ENCODE results near the gene AMOT.

AMOT gene

GRCh38 chrX:112846187-112846586 is 5.6 kb upstream of the AMOT start:
- no peaks in the 10 kb centered on the region for H3K9me3 Mint-ChIP-seq
- H3K4me3 Mint-ChIP-seq, result peak overlapping the region; percentile 22
- TF ChIP-seq CTCF (IDR thresholded peaks at IDR 0.05), result no peak
- H3K36me3 Mint-ChIP-seq (ENCODE audit: low read depth), result no peaks in the 10 kb centered on the region
- H3K27me3 Mint-ChIP-seq (ENCODE audit: low read depth, poor library complexity), result no peaks in the 10 kb centered on the region
- H3K4me1 Mint-ChIP-seq, result peaks cover 96% of the 10 kb centered on the region
- DNase-seq, result peak; percentile 29
- H3K27ac Mint-ChIP-seq, result peak overlapping the region; percentile 99

- no peaks in the 10 kb centered on the region for H3K36me3 Mint-ChIP-seq (ENCODE audit: low read depth)
- TF ChIP-seq CTCF (IDR thresholded peaks at IDR 0.05), result no peak
- no peak for DNase-seq
- H3K27ac Mint-ChIP-seq, result peak overlapping the region; percentile 99
- H3K4me3 Mint-ChIP-seq, result peak overlapping the region; percentile 23
- peaks cover 5% of the 10 kb centered on the region for H3K9me3 Mint-ChIP-seq
- H3K27me3 Mint-ChIP-seq (ENCODE audit: low read depth, poor library complexity), result no peaks in the 10 kb centered on the region
- peaks cover 85% of the 10 kb centered on the region for H3K4me1 Mint-ChIP-seq
Measured at GRCh38 chrX:112844250-112844649, 3.6 kb upstream of the AMOT start.

- H3K9me3 Mint-ChIP-seq, result peaks cover 8% of the 10 kb centered on the region
- H3K27ac Mint-ChIP-seq, result peak overlapping the region; percentile 54
- H3K36me3 Mint-ChIP-seq (ENCODE audit: low read depth), result peaks cover 4% of the 10 kb centered on the region
- H3K4me3 Mint-ChIP-seq, result peak overlapping the region; percentile 91
- H3K4me1 Mint-ChIP-seq, result peaks cover 85% of the 10 kb centered on the region
- DNase-seq, result no peak
- peaks cover 3% of the 10 kb centered on the region for H3K27me3 Mint-ChIP-seq (ENCODE audit: low read depth, poor library complexity)
- no peak for TF ChIP-seq CTCF (IDR thresholded peaks at IDR 0.05)
Measured at GRCh38 chrX:112841820-112842157, 1.2 kb upstream of the AMOT start.

GRCh38 chrX:112841114-112841819 is 636 bp upstream of the AMOT start:
- H3K27ac Mint-ChIP-seq, result peak overlapping the region; percentile 99
- no peak for TF ChIP-seq CTCF (IDR thresholded peaks at IDR 0.05)
- peak overlapping the region; percentile 91 for H3K4me3 Mint-ChIP-seq
- H3K27me3 Mint-ChIP-seq (ENCODE audit: low read depth, poor library complexity), result peaks cover 3% of the 10 kb centered on the region
- peaks cover 85% of the 10 kb centered on the region for H3K4me1 Mint-ChIP-seq
- DNase-seq, result peak; percentile 88
- peaks cover 8% of the 10 kb centered on the region for H3K9me3 Mint-ChIP-seq
- peaks cover 8% of the 10 kb centered on the region for H3K36me3 Mint-ChIP-seq (ENCODE audit: low read depth)

GRCh38 chrX:112839856-112840255 is 775 bp downstream of the AMOT start:
- peaks cover 9% of the 10 kb centered on the region for H3K36me3 Mint-ChIP-seq (ENCODE audit: low read depth)
- H3K27ac Mint-ChIP-seq, result peak overlapping the region; percentile 99
- peak overlapping the region; percentile 91 for H3K4me3 Mint-ChIP-seq
- H3K4me1 Mint-ChIP-seq, result peaks cover 85% of the 10 kb centered on the region
- H3K27me3 Mint-ChIP-seq (ENCODE audit: low read depth, poor library complexity), result peaks cover 3% of the 10 kb centered on the region
- peaks cover 8% of the 10 kb centered on the region for H3K9me3 Mint-ChIP-seq
- DNase-seq, result no peak
- no peak for TF ChIP-seq CTCF (IDR thresholded peaks at IDR 0.05)

GRCh38 chrX:112837531-112837930 is 3.1 kb downstream of the AMOT start:
- Mint-ChIP-seq H3K4me1 (peaks cover 86% of the 10 kb centered on the region), H3K27me3 (ENCODE audit: low read depth, poor library complexity) (peaks cover 3% of the 10 kb centered on the region)

More at GRCh38 chrX:112837531-112837930, 3.1 kb downstream of the AMOT start:
- H3K4me3 Mint-ChIP-seq, result peak overlapping the region; percentile 91
- peak overlapping the region; percentile 66 for H3K27ac Mint-ChIP-seq
- no peak for DNase-seq
- H3K9me3 Mint-ChIP-seq, result peaks cover 8% of the 10 kb centered on the region
- peaks cover 9% of the 10 kb centered on the region for H3K36me3 Mint-ChIP-seq (ENCODE audit: low read depth)
- no peak for TF ChIP-seq CTCF (IDR thresholded peaks at IDR 0.05)

Measured in nephron progenitor cell (in vitro differentiated cells).